ENCODE measurements around the gene EHD4.

- no peak for TF ChIP-seq POLR2AphosphoS2 (conservative IDR thresholded peaks at IDR 0.05; ENCODE audit: low read length)
- no peak for TF ChIP-seq CHD2 (IDR thresholded peaks at IDR 0.05; ENCODE audit: low read length, partially characterized antibody)
Observed at GRCh38 chr15:41899854-41900442, 72.4 kb downstream of the EHD4 start.

Measured in A549 (cell line).